HG03558 (cell line): Measurements from ENCODE around the gene DPF3.

Experiments
- ATAC-seq: cut with Tn5 transposase; IDR thresholded peaks from one replicate; pipeline ENCODE4 v1.9.1; 2021; ENCODE audit warnings: moderate number of reproducible peaks; ENCODE audit not compliant: unreplicated experiment; ENCODE audit errors: extremely low read depth

DPF3 gene

DNA sequence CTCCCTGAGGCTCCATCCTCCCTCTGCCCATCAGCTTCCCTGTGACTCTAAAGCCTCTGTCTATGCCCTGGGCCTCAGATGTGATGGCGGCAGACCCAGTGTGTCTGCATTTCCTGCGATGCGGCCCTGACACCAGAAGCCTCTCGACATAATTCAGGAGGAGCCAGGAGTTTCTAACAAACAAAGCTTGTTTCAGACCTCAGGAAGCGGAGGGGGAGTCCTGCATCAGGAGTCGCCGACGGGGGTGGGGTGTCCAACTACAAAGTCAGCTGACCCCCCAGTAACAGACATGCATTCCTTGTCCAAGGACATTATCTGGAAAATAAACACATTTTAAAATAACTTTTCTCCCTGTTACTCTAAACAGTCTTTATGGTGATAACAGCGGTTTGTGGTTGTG lies 167.5 kb downstream of the DPF3 start:
- no peak for ATAC-seq

DNA sequence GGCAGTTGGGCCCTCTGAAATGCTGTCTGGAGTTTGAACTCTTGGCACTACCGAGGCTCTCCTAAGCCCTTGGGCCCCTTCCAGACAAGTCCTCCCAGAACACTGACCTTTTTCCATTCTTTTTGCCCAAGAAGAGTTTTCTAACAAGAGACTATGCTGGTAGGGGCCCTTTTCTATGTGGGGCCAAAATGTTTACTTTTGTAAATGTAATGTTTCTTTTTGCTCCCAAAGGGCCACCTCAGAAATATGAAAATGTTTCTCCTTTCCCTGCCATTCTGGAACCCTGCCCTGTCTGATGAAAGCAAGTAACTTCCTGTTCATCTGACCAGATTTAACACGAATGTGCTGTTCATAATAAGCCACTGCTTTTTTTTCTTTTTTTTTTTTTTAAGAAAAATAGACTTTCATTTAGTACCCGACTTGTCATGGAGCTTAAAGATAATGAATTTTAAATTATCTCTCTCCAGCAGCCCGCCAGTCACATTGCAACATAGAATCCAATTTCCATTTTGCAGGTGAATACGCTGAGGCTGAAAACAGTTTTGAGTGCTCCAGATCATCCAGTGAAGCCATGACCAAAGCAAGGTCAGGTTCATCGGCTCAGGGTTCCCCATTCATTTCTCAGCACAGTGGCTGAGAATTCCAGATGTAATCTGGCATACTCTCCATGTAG lies 169.9 kb downstream of the DPF3 start:
- ATAC-seq: no peak

- no peak for ATAC-seq
Measured at GRCh38 chr14:72722201-72722785, 171.6 kb downstream of the DPF3 start.

DNA sequence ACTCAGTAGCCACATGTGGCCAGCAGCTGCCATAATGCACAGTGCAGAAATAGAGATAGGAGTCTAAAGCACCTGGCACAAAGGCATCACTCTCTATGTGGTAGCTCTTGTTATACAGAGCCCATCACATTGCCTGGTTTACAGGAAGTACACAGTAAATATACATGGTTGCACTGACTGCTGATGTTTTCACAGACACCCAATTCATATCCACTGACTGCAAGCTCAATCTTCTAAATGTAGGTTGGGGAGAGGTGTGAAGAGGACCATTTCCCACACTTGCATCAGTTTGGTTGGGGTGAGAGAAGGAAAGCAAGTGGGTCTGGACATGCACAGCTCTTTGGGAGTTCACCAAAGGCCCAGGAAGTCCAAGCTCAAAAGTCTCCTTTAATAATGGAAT lies 172.8 kb downstream of the DPF3 start:
- no peak for ATAC-seq

- no peak for ATAC-seq
Measured at GRCh38 chr14:72717220-72717619, 176.7 kb downstream of the DPF3 start.

DNA sequence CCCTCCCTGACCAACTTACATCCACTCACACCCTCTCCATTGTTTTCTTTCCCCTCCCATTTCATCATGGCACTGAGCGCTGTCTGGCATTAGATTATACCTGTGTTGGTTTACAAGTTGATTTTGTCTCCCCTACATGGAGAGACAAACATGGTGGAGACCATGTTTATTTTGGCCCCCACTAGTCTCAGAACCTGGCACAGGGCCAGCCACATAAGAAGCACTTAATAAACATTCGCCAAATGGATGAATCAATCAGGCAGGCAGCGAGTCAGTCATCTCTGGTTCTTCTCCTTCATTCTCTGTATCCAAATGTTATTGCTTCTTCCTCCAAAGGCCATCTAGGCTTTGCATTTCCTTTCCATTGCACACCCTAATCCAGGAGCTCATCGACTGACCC lies 177.4 kb downstream of the DPF3 start:
- no peak for ATAC-seq

DNA sequence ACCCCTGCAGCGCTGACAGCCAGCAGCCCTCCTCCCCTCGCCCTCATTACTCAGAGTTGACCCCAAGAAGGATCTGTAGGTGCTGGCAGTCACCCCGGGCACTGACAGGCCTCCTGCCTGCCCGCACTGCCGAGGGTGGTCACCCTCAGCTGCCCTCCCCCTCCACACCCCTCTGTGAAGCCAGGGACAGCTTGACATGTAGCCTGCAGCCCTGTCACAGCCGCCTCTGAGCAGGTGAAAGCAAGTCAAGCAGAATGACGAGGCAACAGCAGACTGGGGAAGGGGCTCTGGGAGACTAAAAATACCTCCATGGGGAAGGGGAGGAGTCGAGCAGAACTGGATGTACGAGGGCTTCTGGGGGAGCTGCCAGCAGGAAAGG lies 178.1 kb downstream of the DPF3 start:
- no peak for ATAC-seq

GRCh38 chr14:72715215-72715849 lies 178.6 kb downstream of the DPF3 start:
- ATAC-seq: no peak

GRCh38 chr14:72714871-72715214 lies 179.1 kb downstream of the DPF3 start:
- ATAC-seq: no peak

DNA sequence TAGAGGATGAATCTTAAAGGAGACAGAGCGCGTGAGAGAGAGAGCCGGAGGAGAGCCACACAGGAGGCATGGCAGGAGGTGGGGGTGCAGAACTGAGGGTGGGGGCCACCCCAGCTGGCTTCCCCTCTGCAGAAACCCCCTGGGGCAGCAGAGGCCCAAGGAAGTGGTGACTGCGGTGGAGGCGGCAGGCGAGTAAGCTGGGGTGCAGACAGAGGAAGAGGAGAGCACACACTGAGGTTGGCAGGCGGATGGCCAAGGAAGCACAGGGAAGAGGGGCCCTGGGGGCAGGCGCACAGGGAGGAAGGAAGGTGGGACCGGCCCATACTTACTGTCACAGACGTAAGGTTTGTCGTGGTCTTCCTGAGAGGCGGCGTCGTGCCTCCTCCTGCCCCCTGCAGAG lies 179.8 kb downstream of the DPF3 start:
- no peak for ATAC-seq

GRCh38 chr14:72711936-72712335 lies 182.0 kb downstream of the DPF3 start:
- ATAC-seq: no peak

GRCh38 chr14:72709916-72710611 lies 183.8 kb downstream of the DPF3 start:
- no peak for ATAC-seq

DNA sequence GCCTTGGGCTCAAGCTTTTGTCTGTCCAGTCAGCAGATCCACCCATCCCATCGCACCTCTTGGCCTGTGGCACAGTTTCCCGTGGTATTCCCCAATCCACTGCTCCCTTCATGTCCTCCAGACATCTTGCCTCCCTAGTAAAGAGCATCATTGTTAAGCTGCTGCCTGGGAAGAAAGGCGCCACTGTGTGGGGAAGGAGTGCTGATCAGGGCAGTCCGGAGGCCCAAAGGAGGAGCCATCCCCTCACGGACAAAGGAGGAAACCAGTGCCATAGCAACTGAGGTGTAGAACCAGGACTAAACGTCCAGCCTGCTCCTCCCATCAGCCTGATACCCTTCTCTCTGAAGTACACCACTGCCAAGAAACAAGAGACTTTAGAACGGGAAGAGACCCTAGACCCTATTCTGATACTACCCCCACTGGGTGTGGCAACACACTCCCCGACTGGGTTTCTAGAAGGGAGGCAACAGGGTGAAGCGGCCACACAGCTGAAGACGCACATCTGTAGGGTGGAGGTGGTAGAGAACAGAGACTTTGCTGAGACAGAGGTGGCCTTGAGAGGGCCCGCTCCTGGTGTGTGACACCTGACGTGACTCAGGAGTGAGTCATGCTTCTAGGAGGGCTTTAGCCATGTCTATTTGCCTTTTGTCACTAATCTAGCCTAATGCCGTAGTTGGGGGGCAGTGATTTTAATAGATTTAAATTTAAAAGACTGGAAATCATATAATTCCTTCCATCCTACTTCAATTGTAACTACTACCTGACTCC lies 185.0 kb downstream of the DPF3 start:
- ATAC-seq: no peak

- ATAC-seq: no peak
Measured at GRCh38 chr14:72708222-72708621, 185.7 kb downstream of the DPF3 start.

GRCh38 chr14:72706485-72706884 lies 187.4 kb downstream of the DPF3 start:
- ATAC-seq: no peak

DNA sequence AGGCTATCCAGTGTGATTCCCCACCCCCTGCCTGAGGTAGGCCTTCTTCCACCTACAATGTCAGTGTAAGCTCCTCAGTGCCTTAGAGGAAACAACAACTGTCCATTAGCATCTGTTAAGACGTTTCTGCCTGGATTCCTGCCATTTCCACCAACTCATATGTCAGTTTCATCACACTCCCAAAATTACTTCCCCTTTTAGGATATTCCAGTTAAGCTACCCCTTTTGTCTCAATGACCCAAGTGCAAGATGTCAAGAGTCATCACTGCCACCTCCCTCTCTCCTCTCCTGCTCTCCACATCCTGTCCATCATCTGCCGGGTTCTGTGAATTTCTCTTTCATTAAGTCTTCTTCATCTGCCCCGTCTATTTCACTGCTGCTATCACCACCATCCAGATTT lies 189.4 kb downstream of the DPF3 start:
- ATAC-seq: no peak

DNA sequence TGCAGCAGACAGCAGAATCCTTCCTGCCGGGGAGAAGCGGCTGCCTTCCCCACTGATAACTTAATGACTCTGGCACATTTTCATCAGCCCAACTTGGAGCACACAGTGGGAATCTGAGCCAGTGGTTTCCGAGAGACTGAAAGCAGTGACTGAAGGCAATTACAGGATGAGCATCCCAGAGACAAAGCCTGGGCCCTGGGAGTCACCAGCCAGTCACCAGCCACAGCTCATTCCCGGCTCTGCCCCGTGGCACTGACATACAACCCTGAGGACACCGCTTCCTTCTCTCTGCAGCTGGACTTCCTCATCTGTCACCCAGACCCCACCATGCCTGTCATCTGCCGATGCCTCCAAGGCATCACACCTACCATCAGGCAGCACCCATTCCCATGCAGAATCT lies 192.3 kb downstream of the DPF3 start:
- no peak for ATAC-seq

- ATAC-seq: no peak
Measured at GRCh38 chr14:72701237-72701565, 192.7 kb downstream of the DPF3 start.

GRCh38 chr14:72700338-72701236 lies 193.3 kb downstream of the DPF3 start:
- ATAC-seq: no peak

DNA sequence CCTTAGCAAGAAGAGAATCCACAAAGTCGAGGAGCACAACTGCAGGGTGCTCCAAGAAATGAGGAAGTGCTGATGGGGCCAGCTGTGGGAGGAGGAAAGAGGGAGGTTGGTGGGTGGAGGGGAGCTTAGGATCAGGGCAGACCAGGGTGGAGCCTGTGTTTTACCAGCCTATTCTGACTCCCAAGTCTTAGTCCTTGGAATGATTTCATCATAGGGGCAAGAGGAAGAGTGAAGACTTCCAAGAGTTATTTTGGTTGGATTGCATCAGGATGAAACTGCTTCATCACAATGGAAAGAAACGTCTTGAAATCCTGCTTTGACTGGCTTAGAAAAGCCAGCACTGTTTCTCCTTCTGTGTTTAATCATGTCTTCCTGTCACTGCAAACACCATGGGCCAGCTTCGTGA lies 194.0 kb downstream of the DPF3 start:
- no peak for ATAC-seq
